Activated CD4-positive, alpha-beta T cell treated with anti-CD3 and anti-CD28 coated beads, Interleukin-2, Interleukin-4, amounts not matched to agents 100 ng/mL and 50 ng/mL, durations not matched to agents 16 hours and 8 hours (primary cell): ENCODE results near the gene TRMT13.
"Not testable (repeated sequence)": the region's sequence is repeated elsewhere in the genome, so short reads cannot be mapped to it uniquely, and the experiment has no call there.

ENCODE experiments used
- DNase-seq: peaks from one replicate; pipeline ENCODE4 v3.0.0-alpha.2; 2020; ENCODE audit warnings: low spot score

The TRMT13 gene

DNA sequence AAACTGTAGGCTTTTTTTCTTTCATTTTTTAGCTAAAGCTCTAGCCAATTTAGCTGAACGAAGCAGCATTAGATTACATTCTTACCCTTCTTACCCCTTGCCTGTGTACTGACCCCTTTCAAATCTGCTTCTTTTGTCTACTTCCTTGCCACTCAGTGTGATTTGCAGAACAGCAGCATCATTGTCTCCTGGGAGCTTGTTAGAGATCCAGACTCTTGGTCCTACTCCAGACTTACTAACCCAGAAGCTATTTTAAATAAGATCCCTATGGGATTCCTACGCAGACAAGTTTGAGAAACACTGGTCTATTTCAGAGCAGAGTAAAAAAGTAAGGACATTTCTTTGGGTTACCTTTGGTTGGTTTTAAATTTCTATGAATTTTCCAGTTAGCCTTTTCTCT, 31.3 kb downstream of the TRMT13 start:
- no peak for DNase-seq

GRCh38 chr1:100164702-100165101, 31.7 kb downstream of the TRMT13 start:
- no peak for DNase-seq

GRCh38 chr1:100168051-100168450, 35.1 kb downstream of the TRMT13 start:
- no peak for DNase-seq

- no peak for DNase-seq
Observed at GRCh38 chr1:100177295-100178041, 44.5 kb downstream of the TRMT13 start.

DNA sequence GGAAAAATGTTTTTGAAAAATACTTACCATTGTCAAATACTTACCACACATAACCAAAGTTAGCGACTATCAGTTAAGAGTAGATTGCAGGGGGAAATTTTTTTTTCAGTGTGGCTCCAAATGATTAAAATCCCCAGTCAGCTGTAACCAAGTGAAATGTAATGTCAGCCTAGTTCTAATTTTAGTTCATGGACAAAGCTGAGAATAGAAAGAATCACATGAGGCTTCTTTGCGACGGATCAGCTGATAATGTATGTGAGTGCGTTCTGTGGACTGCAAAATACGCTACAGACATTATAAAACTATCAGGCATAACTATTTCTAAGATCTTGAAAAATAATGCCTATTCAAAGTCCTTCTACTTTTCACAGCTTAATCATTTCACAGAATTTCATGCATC, 45.1 kb downstream of the TRMT13 start, which contains the start of gene LRRC39:
LRRC39 (minus strand) TSS at position 166 of the 400 bp plus-strand sequence. CDS start 9,740 bp downstream, outside the sequence.
- DNase-seq: no peak

DNA sequence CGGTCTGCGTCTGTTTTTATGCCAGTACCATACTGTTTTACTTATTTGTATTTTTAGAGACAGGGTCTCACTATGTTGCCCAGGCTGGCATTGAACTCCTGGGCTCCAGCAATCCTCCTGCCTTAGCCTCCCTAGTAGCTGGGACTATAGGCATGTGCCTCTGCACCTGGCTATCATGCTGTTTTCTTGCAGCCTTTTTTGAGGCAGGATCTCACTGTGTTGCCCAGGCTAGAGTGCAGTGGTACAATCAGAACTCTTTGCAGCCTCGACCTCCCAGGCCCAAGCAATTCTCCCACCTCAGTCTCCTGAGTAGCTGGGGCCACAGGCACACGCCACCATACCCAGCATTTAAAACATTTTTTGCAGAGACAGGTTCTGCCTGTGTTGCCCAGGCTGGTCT, 50.4 kb downstream of the TRMT13 start:
- DNase-seq: no peak

- no peak for DNase-seq
Observed at GRCh38 chr1:100184536-100184935, 51.6 kb downstream of the TRMT13 start.

DNA sequence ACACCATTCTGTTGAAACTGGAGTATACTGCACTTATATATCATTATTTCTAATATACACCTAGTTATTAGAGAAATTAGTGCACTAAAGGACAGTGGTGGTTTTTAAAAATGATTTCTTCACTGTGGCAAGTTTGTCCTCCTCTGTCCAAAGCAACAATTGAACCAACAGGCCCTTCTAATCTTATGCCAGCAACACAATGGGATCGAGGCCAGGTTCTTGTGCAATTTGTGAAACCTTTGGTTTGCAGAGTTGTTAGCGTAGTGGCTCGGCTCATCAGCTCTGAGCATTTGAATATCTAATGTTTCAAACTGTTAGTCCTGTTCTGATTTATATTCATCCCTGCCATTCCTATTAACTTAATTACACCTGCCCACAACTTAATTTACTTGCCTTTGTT, 54.9 kb downstream of the TRMT13 start:
- no peak for DNase-seq

GRCh38 chr1:100188617-100189016, 55.7 kb downstream of the TRMT13 start:
- no peak for DNase-seq

DNA sequence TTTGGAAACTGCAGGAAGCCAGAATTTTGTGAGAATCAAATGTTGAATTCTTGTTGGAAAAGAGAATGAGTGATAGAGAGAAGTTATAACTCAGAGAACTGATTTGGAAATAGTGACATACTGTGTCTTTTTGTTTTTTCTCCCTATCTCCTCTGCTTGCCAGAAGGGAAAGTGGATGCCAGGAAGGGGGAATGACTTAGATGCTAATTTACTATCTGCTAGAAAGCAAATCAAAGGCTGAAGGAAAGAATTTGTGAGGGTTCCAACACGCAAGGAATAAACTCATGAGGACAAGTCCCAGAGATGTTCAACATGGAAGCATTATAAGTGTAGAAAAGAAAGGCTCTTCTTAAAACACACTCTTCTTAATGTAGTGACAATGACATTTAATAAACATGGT, 65.6 kb downstream of the TRMT13 start:
- DNase-seq: no peak

DNA sequence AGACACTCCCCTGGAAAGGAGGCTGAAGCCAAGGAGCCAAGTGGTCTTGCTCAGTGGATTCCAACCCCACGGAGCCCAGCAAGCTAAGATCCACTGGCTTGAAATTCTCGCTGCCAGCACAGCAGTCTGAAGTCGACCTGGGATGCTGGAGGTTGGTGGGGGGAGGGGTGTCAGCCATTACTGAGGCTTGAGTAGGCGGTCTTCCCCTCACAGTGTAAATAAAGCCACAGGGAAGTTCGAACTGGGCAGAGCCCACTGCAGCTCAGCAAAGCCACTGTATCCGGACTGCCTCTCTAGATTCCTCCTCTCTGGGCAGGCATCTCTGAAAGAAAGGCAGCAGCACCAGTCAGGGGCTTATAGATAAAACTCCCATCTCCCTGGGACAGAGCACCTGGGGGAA, 67.1 kb downstream of the TRMT13 start:
- not testable (repeated sequence) for DNase-seq
